ENCODE data around the gene CPLX1.
"Not testable (repeated sequence)": the region's sequence is repeated elsewhere in the genome, so short reads cannot be mapped to it uniquely, and the experiment has no call there.

CPLX1 gene

DNA sequence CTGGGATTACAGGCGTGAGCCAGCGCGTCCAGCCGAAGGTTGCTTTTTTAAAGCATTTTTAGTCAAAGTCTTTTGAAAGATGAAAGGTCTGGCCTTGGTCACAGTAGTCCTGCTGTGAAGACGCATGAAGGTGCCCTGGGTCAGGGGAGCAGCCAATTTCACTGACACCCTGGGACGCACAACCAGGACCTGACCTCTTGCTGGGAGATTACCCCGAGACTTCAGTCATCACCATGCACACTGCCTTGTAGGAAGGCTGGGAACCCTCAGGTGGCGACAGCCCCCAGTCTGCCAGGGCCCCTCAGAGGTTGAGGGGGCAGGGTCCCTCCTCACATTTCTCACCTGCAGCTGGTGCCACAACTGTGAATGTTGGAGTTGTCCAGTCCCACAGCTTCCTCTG, 53.2 kb downstream of the CPLX1 start:
- no peak for FAIRE-seq

DNA sequence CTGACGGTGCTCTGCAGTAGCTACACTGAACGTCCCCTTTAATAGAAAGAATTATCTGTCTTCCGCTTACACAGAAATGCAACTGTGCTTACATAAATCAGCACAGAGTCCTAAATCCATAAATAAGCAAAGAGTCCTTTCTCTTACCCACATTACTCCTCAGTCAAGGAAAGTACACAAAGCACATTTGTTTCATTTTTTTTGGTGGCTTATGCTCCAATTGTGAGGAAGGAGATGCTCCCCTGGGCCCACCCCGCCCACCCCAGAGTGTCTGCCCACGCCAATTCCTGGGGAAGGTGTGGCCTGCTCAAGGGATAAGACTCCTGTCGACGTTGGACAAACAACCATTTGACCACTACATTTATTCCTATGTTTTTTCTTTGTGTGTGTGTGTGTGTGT, 53.8 kb downstream of the CPLX1 start:
- FAIRE-seq: no peak

- no peak for FAIRE-seq
Measured at GRCh38 chr4:771464-771863, 54.5 kb downstream of the CPLX1 start.

DNA sequence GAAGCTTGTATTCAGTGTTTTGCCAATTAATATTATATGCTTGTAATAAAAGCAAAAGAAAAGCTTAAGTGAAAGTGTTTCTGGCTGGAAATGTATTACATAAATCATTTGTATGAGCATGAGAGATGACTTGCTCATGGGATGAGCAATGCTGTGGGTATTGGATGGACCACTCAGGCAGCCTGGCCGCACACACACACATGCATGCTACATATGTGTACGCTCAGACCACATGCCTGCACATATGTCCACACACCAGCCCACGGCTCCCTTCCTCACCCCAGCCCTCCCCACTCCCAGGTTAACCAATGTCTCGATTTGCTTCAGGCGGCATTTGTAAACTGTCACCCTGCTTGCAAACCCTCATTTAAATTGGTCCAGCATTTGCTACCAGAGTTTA, 55.9 kb downstream of the CPLX1 start:
- FAIRE-seq: no peak

GRCh38 chr4:769511-769910, 56.4 kb downstream of the CPLX1 start:
- no peak for FAIRE-seq

- FAIRE-seq: no peak
Measured at GRCh38 chr4:768995-769394, 56.9 kb downstream of the CPLX1 start.

- FAIRE-seq: no peak
Measured at GRCh38 chr4:768076-768475, 57.9 kb downstream of the CPLX1 start.

DNA sequence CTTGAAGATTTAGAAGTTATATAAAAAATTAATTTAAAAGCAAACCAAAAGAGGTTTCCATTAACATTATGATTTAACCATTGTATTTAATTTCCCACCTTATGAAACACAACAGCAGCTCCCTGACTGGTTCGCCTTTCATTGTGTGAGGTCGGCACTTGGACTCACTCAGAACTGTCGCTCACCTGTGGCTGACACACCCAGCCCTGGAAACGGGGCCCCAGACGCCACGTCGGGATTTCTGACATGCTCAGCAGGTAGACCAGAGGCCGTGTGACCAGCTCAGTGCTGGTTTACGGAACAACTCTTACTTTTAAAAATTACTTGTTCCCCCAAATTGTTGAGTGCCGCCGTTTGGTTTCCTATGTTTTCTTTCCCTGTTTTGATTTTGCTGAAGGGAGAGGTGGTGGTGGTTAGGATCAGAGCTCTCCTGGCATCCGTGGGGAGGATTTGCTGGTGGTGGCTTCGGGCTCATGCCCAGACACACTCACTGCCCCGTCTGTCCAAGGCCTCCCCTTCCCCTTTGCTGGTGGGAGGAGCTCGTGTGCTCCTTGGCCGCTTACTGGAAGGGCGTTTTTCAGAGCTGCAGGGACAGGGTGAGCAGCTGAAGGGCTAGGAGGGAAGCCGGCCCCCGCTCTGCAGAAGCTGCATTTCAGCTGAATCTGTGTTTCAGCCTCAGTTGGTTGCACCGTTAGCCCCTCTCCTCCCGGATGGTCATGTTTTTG, 59.2 kb downstream of the CPLX1 start:
- no peak for FAIRE-seq

- FAIRE-seq: no peak
Measured at GRCh38 chr4:766152-766515, 59.8 kb downstream of the CPLX1 start.

GRCh38 chr4:764405-765169, 61.3 kb downstream of the CPLX1 start:
- no peak for FAIRE-seq

DNA sequence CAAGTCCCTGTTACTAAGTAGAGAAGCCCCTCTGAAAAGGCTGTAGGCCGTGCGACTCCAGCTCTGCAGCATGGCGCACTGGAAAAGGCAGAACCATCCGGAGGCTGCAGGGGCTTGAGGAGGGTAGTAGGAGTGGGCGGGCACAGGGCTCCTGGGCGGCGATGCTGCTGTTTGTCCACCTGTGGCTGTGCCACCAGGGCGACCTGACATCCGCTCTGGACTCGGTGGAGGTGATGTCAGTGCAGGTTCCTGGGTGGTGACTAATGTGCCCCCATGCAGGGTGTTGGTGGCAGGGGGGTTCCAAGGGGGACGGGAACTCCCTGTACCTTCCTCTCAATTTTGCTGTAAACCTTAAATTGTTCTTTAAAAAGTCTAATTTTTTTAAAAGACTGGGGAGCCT, 62.0 kb downstream of the CPLX1 start:
- no peak for FAIRE-seq

GRCh38 chr4:763191-763810, 62.6 kb downstream of the CPLX1 start:
- FAIRE-seq: no peak

GRCh38 chr4:762211-763190, 63.4 kb downstream of the CPLX1 start:
- no peak for FAIRE-seq

GRCh38 chr4:761739-762138, 64.2 kb downstream of the CPLX1 start:
- no peak for FAIRE-seq

DNA sequence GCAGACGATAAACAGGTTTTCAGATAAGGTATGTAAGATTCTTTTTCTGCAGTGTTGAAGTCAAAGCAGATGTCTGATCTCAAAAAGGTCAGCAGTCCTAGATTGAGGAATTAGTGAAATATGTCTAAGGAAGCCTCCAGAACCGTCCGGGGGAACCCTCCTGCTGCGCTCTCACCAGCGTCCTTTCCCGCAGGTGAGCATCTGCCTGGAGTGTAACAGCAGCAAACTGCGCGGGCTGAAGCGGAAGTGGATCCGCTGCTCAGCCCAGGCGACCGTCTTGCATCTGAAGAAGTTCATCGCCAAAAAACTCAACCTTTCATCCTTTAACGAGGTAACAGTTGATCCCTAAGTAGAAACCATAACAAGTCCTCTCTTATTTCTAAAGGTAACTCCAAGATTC, 64.8 kb downstream of the CPLX1 start:
- no peak for FAIRE-seq

- no peak for FAIRE-seq
Measured at GRCh38 chr4:760616-761015, 65.3 kb downstream of the CPLX1 start.

DNA sequence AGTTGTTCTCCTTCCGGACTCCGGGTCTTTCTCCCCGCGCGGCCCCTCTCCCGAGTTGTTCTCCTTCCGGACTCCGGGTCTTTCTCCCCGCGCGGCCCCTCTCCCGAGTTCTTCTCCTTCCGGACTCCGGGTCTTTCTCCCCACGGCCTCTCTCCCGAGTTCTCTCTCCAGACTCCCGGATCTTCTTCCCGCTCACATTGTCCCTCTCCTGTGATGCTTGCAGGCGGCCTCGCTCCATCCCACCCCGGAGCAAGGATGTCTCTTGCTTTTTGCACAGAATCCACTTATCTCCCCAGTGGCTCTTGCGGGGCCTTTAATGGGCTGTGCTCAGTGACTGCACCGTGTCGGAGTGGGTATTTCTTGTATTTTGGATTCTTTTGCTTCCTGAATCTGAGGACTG, 66.1 kb downstream of the CPLX1 start:
- FAIRE-seq: not testable (repeated sequence)

DNA sequence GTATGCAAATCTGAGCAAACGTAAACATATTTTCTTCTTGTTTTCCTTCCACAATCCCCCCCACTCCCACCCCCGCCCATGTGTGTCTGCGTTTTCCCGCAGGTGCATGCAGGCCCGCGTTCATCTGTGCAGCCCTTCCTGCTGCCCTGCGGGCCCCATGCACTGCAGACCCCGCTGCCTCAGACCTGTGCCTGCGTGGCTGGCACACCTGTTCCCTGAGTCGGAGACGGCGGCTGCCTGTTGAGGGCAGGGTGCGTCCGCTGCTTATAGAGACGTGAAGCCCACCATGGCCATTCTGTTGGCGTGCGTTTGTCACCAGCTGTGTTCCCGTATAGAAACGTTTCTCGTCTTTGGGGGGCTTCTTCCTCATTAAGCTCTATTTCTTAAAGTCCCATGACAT, 68.8 kb downstream of the CPLX1 start:
- no peak for FAIRE-seq

GRCh38 chr4:754221-755120, 71.5 kb downstream of the CPLX1 start:
- FAIRE-seq: no peak

DNA sequence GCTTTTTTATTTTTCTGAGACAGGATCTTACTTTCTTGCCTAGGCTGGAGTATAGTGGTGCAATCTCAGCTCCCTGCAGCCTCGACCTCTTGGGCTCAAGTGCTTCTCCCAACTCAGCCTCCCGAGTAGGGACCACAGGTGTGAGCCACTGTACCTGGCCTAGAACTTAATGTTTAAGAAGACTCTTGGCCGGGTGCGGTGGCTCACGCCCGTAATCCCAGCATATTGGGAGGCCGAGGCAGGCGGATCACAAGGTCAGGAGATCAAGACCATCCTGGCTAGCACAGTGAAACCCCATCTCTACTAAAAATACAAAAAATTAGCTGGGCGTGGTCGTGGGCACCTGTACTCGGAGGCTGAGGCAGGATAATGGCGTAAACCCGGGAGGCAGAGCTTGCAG, 72.7 kb downstream of the CPLX1 start:
- FAIRE-seq: not testable (repeated sequence)

DNA sequence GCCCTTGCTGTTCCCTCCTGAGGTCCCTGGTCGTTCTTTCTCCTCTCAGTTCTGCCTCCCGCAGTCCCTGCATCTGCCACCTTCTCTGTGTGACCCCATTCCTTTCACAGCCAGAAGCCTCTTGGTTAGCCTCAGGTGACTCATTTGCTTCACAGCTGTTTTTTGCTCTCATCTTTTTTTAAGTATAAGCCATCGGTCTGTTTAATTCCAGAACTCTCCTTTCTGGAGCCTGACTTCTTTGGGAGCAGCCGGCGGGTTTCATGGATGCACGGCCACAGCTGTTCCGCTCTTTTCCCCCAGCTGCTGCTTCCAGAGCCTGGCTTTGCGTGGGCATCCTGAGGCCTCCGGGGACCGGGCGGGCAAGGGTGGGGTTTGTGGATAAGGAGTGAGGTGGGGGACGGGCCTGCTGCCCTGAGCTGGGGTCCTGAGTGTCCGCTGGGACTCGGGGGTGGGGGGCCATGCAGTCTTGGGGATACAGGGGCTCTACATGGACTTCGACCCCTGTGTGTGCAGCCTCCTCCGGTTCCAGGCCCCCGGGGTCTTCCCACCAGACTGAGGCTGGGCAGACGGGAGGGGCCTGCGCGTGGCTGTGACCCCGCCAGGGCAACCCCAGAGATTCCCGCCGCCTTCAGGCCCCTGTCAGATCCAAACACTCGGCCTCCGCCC, 73.6 kb downstream of the CPLX1 start:
- no peak for FAIRE-seq

Measured in colon (tissue), 2 donors.